HPDE6-E6E7 (cell line): Measurements from ENCODE around the gene CLASP1.

Source experiments
- DNase-seq: peaks from one replicate; pipeline ENCODE4 v3.0.0; 2011; ENCODE audit warnings: missing footprints; ENCODE audit errors: extremely low spot score

Gene CLASP1

GRCh38 chr2:121287956-121288355, 361.3 kb downstream of the CLASP1 start:
- no peak for DNase-seq
